ENCODE data around the gene KRTAP9-3. TPM values are rescaled to one million over a fixed set of nuclear protein-coding genes. Genes with fewer than 3 reads are reported as not detected.
"Not testable (repeated sequence)": the region's sequence is repeated elsewhere in the genome, so short reads cannot be mapped to it uniquely, and the experiment has no call there.

The KRTAP9-3 gene
- polyA plus RNA-seq, 3 donors, result not detected

GRCh38 chr17:41185001-41185400 lies 47.2 kb upstream of the KRTAP9-3 start:
- no peak overlapping the region for H2AFZ ChIP-seq (ENCODE audit: insufficient read depth, low read depth, low read length, poor library complexity, severe bottlenecking)
- H3K27ac ChIP-seq (ENCODE audit: low read depth in 1 of 2, low read length in 2 of 2), result no peak overlapping the region
- H3K36me3 Mint-ChIP-seq, result no peaks in the 10 kb centered on the region
- peaks cover 6 to 11% (median 8%) of the 10 kb centered on the region in 3 donors for H3K27me3 Mint-ChIP-seq (ENCODE audit: low read depth in 3 of 3)
- H3K9ac ChIP-seq (ENCODE audit: insufficient read depth, low read length, poor library complexity, severe bottlenecking), result no peak overlapping the region
- no peaks in the 10 kb centered on the region for H4K20me1 ChIP-seq (ENCODE audit: insufficient read depth, low read length)
- H3K4me3 ChIP-seq (replicated peaks in 1 of 3; ENCODE audit: low read depth in 2 of 3, low read length in 3 of 3), result no peak overlapping the region
- H3K79me2 ChIP-seq (ENCODE audit: insufficient read depth, low read length), result no peaks in the 10 kb centered on the region
- H3K27me3 ChIP-seq (ENCODE audit: control insufficient read depth in 2 of 2, insufficient read depth in 2 of 2, low read length in 2 of 2), result peaks cover 0 to 3% of the 10 kb centered on the region in 2 donors
- no peak overlapping the region for H3K4me2 ChIP-seq (replicated peaks; ENCODE audit: extremely low read depth, low read length, poor library complexity, severe bottlenecking)
- H3K4me1 Mint-ChIP-seq, result no peaks in the 10 kb centered on the region
- peaks cover 0 to 2% (median 0%) of the 10 kb centered on the region in 7 donors for H3K9me3 Mint-ChIP-seq
- DNase-seq, result no peak
- H3K4me1 ChIP-seq (ENCODE audit: control insufficient read depth in 1 of 2, insufficient read depth in 2 of 2, low read length in 2 of 2), result no peaks in the 10 kb centered on the region
- H3K9me3 ChIP-seq (replicated peaks in 1 of 2; ENCODE audit: control insufficient read depth in 1 of 2, insufficient read depth in 1 of 2, low read length in 2 of 2), result no peaks in the 10 kb centered on the region
- no peak for TF ChIP-seq CTCF (IDR thresholded peaks at IDR 0.05)
- H3K27ac Mint-ChIP-seq, result no peak overlapping the region
- no peaks in the 10 kb centered on the region for H3K36me3 ChIP-seq (replicated peaks in 1 of 2; ENCODE audit: control insufficient read depth in 1 of 2, insufficient read depth in 2 of 2, low read length in 2 of 2)
- no CpG with 5 or more reads among the region's 1 CpG for WGBS (ENCODE audit: insufficient coverage)
- H3K4me3 Mint-ChIP-seq, result no peak overlapping the region
- intact Hi-C loops (cut with micrococcal nuclease), result no loop called here

DNA sequence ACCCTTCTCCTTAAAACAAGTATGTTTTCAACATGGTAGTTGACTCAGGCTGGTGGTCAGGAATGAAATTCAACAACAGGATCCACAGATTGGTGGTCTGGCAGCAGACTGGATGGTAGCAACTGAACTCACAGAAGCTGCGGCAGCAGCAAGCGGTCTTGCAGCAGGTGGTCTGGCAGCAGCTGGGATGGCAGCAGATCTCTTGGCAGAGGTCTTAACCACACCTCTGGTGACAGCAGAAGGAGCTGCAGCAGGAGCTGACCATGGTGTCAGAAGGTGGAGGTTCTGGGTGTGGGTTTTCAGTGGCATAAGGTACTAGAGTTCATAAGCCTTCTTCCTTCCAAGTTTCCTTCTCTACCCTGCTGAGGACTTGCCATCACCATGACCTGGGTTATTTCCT lies 45.4 kb upstream of the KRTAP9-3 start:
- Histone ChIP-seq H3K36me3 (replicated peaks in 1 of 2; ENCODE audit: control insufficient read depth in 1 of 2, insufficient read depth in 2 of 2, low read length in 2 of 2) (no peaks in the 10 kb centered on the region), H3K4me2 (replicated peaks; ENCODE audit: extremely low read depth, low read length, poor library complexity, severe bottlenecking) (no peak overlapping the region), H3K27ac (ENCODE audit: low read depth in 1 of 2, low read length in 2 of 2) (no peak overlapping the region), H4K20me1 (ENCODE audit: insufficient read depth, low read length) (no peaks in the 10 kb centered on the region), H3K4me1 (ENCODE audit: control insufficient read depth in 1 of 2, insufficient read depth in 2 of 2, low read length in 2 of 2) (no peaks in the 10 kb centered on the region), H2AFZ (ENCODE audit: insufficient read depth, low read depth, low read length, poor library complexity, severe bottlenecking) (no peak overlapping the region), H3K9ac (ENCODE audit: insufficient read depth, low read length, poor library complexity, severe bottlenecking) (no peak overlapping the region), H3K79me2 (ENCODE audit: insufficient read depth, low read length) (no peaks in the 10 kb centered on the region), H3K9me3 (replicated peaks in 1 of 2; ENCODE audit: control insufficient read depth in 1 of 2, insufficient read depth in 1 of 2, low read length in 2 of 2) (no peaks in the 10 kb centered on the region), H3K27me3 (ENCODE audit: control insufficient read depth in 2 of 2, insufficient read depth in 2 of 2, low read length in 2 of 2) (peaks cover 0 to 3% of the 10 kb centered on the region in 2 donors), H3K4me3 (replicated peaks in 1 of 3; ENCODE audit: low read depth in 2 of 3, low read length in 3 of 3) (no peak overlapping the region)
- WGBS (ENCODE audit: insufficient coverage), result 94% methylated on average over 2 of the region's 2 CpGs
- Mint-ChIP-seq H3K4me3 (no peak overlapping the region), H3K4me1 (no peaks in the 10 kb centered on the region), H3K9me3 (peaks cover 0 to 4% (median 0%) of the 10 kb centered on the region in 7 donors), H3K27me3 (ENCODE audit: low read depth in 3 of 3) (peaks cover 8 to 15% (median 8%) of the 10 kb centered on the region in 3 donors), H3K27ac (no peak overlapping the region), H3K36me3 (no peaks in the 10 kb centered on the region)
- no peak for DNase-seq
- intact Hi-C loops (cut with micrococcal nuclease), result no loop called here
- no peak for TF ChIP-seq CTCF (IDR thresholded peaks at IDR 0.05)

- H3K9ac ChIP-seq (ENCODE audit: insufficient read depth, low read length, poor library complexity, severe bottlenecking); H3K4me1 ChIP-seq (ENCODE audit: control insufficient read depth in 1 of 2, insufficient read depth in 2 of 2, low read length in 2 of 2); H3K27ac ChIP-seq (ENCODE audit: low read depth in 1 of 2, low read length in 2 of 2); H3K36me3 ChIP-seq (replicated peaks in 1 of 2; ENCODE audit: control insufficient read depth in 1 of 2, insufficient read depth in 2 of 2, low read length in 2 of 2); DNase-seq; H4K20me1 ChIP-seq (ENCODE audit: insufficient read depth, low read length); H3K4me1 Mint-ChIP-seq; intact Hi-C loops (cut with micrococcal nuclease); H3K4me3 ChIP-seq (replicated peaks in 1 of 3; ENCODE audit: low read depth in 2 of 3, low read length in 3 of 3); H3K9me3 Mint-ChIP-seq; H3K27me3 ChIP-seq (ENCODE audit: control insufficient read depth in 2 of 2, insufficient read depth in 2 of 2, low read length in 2 of 2); H3K4me2 ChIP-seq (replicated peaks; ENCODE audit: extremely low read depth, low read length, poor library complexity, severe bottlenecking); H3K79me2 ChIP-seq (ENCODE audit: insufficient read depth, low read length); H3K36me3 Mint-ChIP-seq; H3K4me3 Mint-ChIP-seq; H3K9me3 ChIP-seq (replicated peaks in 1 of 2; ENCODE audit: control insufficient read depth in 1 of 2, insufficient read depth in 1 of 2, low read length in 2 of 2); H2AFZ ChIP-seq (ENCODE audit: insufficient read depth, low read depth, low read length, poor library complexity, severe bottlenecking): not testable (repeated sequence)
- 82% methylated on average over 1 of the region's 1 CpG for WGBS (ENCODE audit: insufficient coverage)
- Mint-ChIP-seq H3K27ac (peak within 1 kb of the TSS in 1 of 7 donors; percentile 16), H3K27me3 (ENCODE audit: low read depth in 3 of 3) (peaks cover 7 to 13% (median 8%) of the 10 kb centered on the region in 3 donors)
Observed at GRCh38 chr17:41189837-41190318, 42.4 kb upstream of the KRTAP9-3 start, which contains the start of gene KRTAP9-1. Gene KRTAP9-1 (plus strand): TSS chr17:41189887. CDS start chr17:41189887, 0 bp downstream.
